B cell (primary cell): ENCODE data around the gene HTT. TPM values are rescaled to one million over a fixed set of nuclear protein-coding genes. Genes with fewer than 3 reads are reported as not detected.
A peak's percentile ranks its signal among the peaks of the same experiment; 100 is the strongest.

Experiments used
- ATAC-seq: fragments of 200-7000 bp; cut with Tn5 transposase; one replicate; pipeline ENCODE4 v1.10.0; 2021; ENCODE audit warnings: low read depth, mild to moderate bottlenecking, moderate number of reproducible peaks, moderate library complexity
- CTCF ChIA-PET: fragments of 350-600 bp; sonication (Branson Sonifier 250); formaldehyde crosslinking; loops from one replicate; lab custom pipeline; 2021; ENCODE audit warnings: antibody characterized with exemption, inconsistent platforms; lab: Charles Lee
- POLR2A ChIA-PET: fragments of 350-600 bp; sonication (Branson Sonifier 250); formaldehyde crosslinking; loops from one replicate; lab custom pipeline; 2021; ENCODE audit warnings: antibody characterized with exemption; lab: Charles Lee
- DNase-seq: peaks from one replicate; pipeline ENCODE4 v3.0.0; 2013
- H2AFZ ChIP-seq: 2 replicates; pipeline ENCODE4 v1.6.1; 2012; ENCODE audit warnings: mild to moderate bottlenecking, low read depth, low read length; ENCODE audit not compliant: insufficient read depth, poor library complexity, severe bottlenecking
- H3K27ac ChIP-seq, 2 donors: 1 replicate in 1 of 2; 2 replicates in 1 of 2; pipeline ENCODE4 v1.5.1; 2012 to 2013; ENCODE audit warnings: low read length in 2 of 2, mild to moderate bottlenecking in 2 of 2, moderate library complexity in 1 of 2
- H3K27me3 ChIP-seq, 4 experiments: fragments of 200-600 bp in 1 of 4; sonication (generic) in 1 of 4; replicated peaks in 1 of 4; 1 replicate in 2 of 4; 2 replicates in 2 of 4; pipeline versions ENCODE4 v1.6.1 to v1.7.0; 2013 to 2016; ENCODE audit warnings: low read length in 3 of 4, mild to moderate bottlenecking in 2 of 4, mixed read lengths in 1 of 4, moderate library complexity in 1 of 4; ENCODE audit not compliant: insufficient read depth in 4 of 4, control insufficient read depth in 3 of 4; ENCODE audit errors: control extremely low read depth in 1 of 4
- H3K36me3 ChIP-seq, 2 experiments: replicated peaks in 1 of 2; 1 replicate in 1 of 2; 2 replicates in 1 of 2; pipeline versions ENCODE4 v1.6.1 to v1.7.1; 2013; ENCODE audit warnings: low read length in 1 of 2; ENCODE audit not compliant: insufficient read depth in 2 of 2, control insufficient read depth in 1 of 2; ENCODE audit errors: control extremely low read depth in 1 of 2, extremely low read depth in 1 of 2
- H3K4me1 ChIP-seq, 2 donors: fragments of 200-600 bp in 1 of 2; sonication (generic) in 1 of 2; 1 replicate in 1 of 2; 2 replicates in 1 of 2; pipeline versions ENCODE4 v1.5.1 to v1.6.1; 2013 to 2017; ENCODE audit warnings: low read length in 2 of 2; ENCODE audit not compliant: control insufficient read depth in 2 of 2, insufficient read depth in 2 of 2
- H3K4me2 ChIP-seq: replicated peaks from 2 replicates; pipeline ENCODE3; 2012; ENCODE audit warnings: mild to moderate bottlenecking, low read depth, low read length; ENCODE audit not compliant: poor library complexity, severe bottlenecking
- H3K4me3 ChIP-seq, 5 experiments: fragments of 200-600 bp in 1 of 5; sonication (generic) in 1 of 5; 1 replicate in 3 of 5; 2 replicates in 2 of 5; pipeline versions ENCODE4 v1.5.1 to v1.7.0; 2011 to 2016; ENCODE audit warnings: low read length in 4 of 5, mild to moderate bottlenecking in 4 of 5, low read depth in 2 of 5, control low read depth in 1 of 5, moderate library complexity in 1 of 5; ENCODE audit not compliant: insufficient read depth in 1 of 5; ENCODE audit errors: control extremely low read depth in 1 of 5, extremely low read depth in 1 of 5
- H3K79me2 ChIP-seq: fragments of 200-600 bp; sonication (generic); one replicate; pipeline ENCODE4 v1.6.0; 2016; ENCODE audit warnings: low read length; ENCODE audit not compliant: control insufficient read depth, insufficient read depth
- H3K9ac ChIP-seq: fragments of 200-600 bp; sonication (generic); 2 replicates; pipeline ENCODE4 v1.6.1; 2017; ENCODE audit warnings: mild to moderate bottlenecking, low read length, moderate library complexity
- H3K9me3 ChIP-seq, 3 donors: one replicate each; pipeline versions ENCODE4 v1.6.1 to v1.7.1; 2013; ENCODE audit warnings: low read length in 2 of 3; ENCODE audit not compliant: control insufficient read depth in 2 of 3, insufficient read depth in 1 of 3; ENCODE audit errors: control extremely low read depth in 1 of 3
- H4K20me1 ChIP-seq: 2 replicates; pipeline ENCODE4 v1.6.0; 2012; ENCODE audit warnings: mild to moderate bottlenecking, low read length; ENCODE audit not compliant: insufficient read depth, control insufficient read depth, poor library complexity, severe bottlenecking
- H3K27ac Mint-ChIP-seq: one replicate; pipeline ENCODE4 v1.8.0; 2021; ENCODE audit warnings: mixed read lengths
- H3K27me3 Mint-ChIP-seq: one replicate; pipeline ENCODE4 v1.8.0; 2021; ENCODE audit warnings: mixed read lengths
- H3K4me1 Mint-ChIP-seq: one replicate; pipeline ENCODE4 v1.8.0; 2021; ENCODE audit warnings: mixed read lengths
- H3K4me3 Mint-ChIP-seq: one replicate; pipeline ENCODE4 v1.8.0; 2021; ENCODE audit warnings: mixed read lengths
- H3K9me3 Mint-ChIP-seq: one replicate; pipeline ENCODE4 v1.8.0; 2022; ENCODE audit warnings: mixed read lengths; ENCODE audit not compliant: insufficient read depth
- CTCF ChIP-seq: fragments of 200-600 bp; IDR thresholded peaks from one replicate; pipeline ENCODE4 v1.8.0; 2022; ENCODE audit warnings: antibody characterized with exemption, mild to moderate bottlenecking
- EZH2 ChIP-seq: IDR thresholded peaks from 2 replicates; pipeline ENCODE4 v1.6.1; 2012; ENCODE audit warnings: borderline replicate concordance, low read depth, mild to moderate bottlenecking, moderate library complexity, low read length; ENCODE audit not compliant: insufficient read depth, poor library complexity, severe bottlenecking
- WGBS: methylation state at CpG from one replicate; pipeline ENCODE4 v1.1.5; 2013; ENCODE audit warnings: missing lambda C conversion rate; ENCODE audit not compliant: insufficient coverage; 5-methylcytosine and 5-hydroxymethylcytosine counted together
- intact Hi-C: fragments of 100-400 bp; cut with micrococcal nuclease; formaldehyde crosslinking; loops from one replicate; pipeline ENCODE4 v1.10.0; 2022
- polyA plus RNA-seq: library from polyadenylated mRNA; depleted of rRNA; stranded (reverse); fragments of >200 nt; gene quantifications from 2 replicates; pipeline ENCODE4 v1.2.3, GENCODE V29; 2012
- total RNA-seq, 2 donors: library from RNA; stranded (reverse); fragments of 120-200 nt in 1 of 2; gene quantifications; 1 replicate in 1 of 2; 2 replicates in 1 of 2; pipeline versions ENCODE4 v1.2.3 to v1.2.4, GENCODE V29; 2013 to 2022

Gene HTT
- total and polyA plus RNA-seq, 2 donors (not counting 1 experiment from before 2014, with no cell fraction given) = 52.8 to 195 TPM

- H3K4me2 ChIP-seq = peak overlapping the region; percentile 69
- peaks cover 0 to 20% (median 2%) of the 10 kb centered on the region in 4 experiments for H3K27me3 ChIP-seq
- CTCF ChIA-PET = interaction anchor here (1.5 kb wide), 1 partner anchor 194 kb away, joined by 4 read pairs; no protein-coding TSS in a partner anchor
- H3K9me3 Mint-ChIP-seq = peaks cover 4% of the 10 kb centered on the region
- intact Hi-C loops = loop anchor here (5.0 kb wide), 1 partner anchor 239 kb away; no protein-coding TSS in a partner anchor
- ATAC-seq (no peak), DNase-seq (peak; percentile 86)
- H3K79me2 ChIP-seq = no peaks in the 10 kb centered on the region
- peak overlapping the region; percentile 27 for H3K4me3 Mint-ChIP-seq
- H3K4me1 Mint-ChIP-seq = peaks cover 17% of the 10 kb centered on the region
- POLR2A ChIA-PET = no interaction called here
- H3K27me3 Mint-ChIP-seq = peaks cover 11% of the 10 kb centered on the region
- no peak overlapping the region for H3K4me3 ChIP-seq
- TF ChIP-seq EZH2 (no peak), CTCF (no peak)
- H3K36me3 ChIP-seq = no peaks in the 10 kb centered on the region
- H3K9me3 ChIP-seq = peaks cover 0 to 11% (median 3%) of the 10 kb centered on the region in 3 donors
- peak overlapping the region; percentile 58 for H2AFZ ChIP-seq
- H3K27ac Mint-ChIP-seq = peak overlapping the region; percentile 4
- H3K27ac ChIP-seq = no peak overlapping the region
- WGBS = 81% methylated on average over 29 of the region's 32 CpGs
- H3K4me1 ChIP-seq = peaks cover 15 to 19% of the 10 kb centered on the region in 2 donors
- peak overlapping the region; percentile 41 for H3K9ac ChIP-seq
- H4K20me1 ChIP-seq = no peaks in the 10 kb centered on the region
These were observed 212.1 kb downstream of the HTT start for GRCh38 chr4:3286335-3287175.
